ENCODE results near the gene PMM2.

PMM2 gene

GRCh38 chr16:8819411-8820034 lies 21.9 kb downstream of the PMM2 start:
- CTCF ChIA-PET: no interaction called here
- DNase-seq (ENCODE audit: extremely low spot score): no peak
- no peak for TF ChIP-seq BHLHE40 (IDR thresholded peaks at IDR 0.05; ENCODE audit: borderline replicate concordance)
- no peak for TF ChIP-seq FOXK2 (IDR thresholded peaks at IDR 0.05)
- TF ChIP-seq FOXM1 (IDR thresholded peaks at IDR 0.05; ENCODE audit: borderline replicate concordance): no peak
- TF ChIP-seq ZNF384 (IDR thresholded peaks at IDR 0.05): no peak
- no peak for TF ChIP-seq NFRKB (IDR thresholded peaks at IDR 0.05)
- TF ChIP-seq PKNOX1 (IDR thresholded peaks at IDR 0.05): no peak
- no peak for TF ChIP-seq ELF4 (IDR thresholded peaks at IDR 0.05)
- no peak for TF ChIP-seq SP1 (IDR thresholded peaks at IDR 0.05)
- no peak for TF ChIP-seq SUZ12 (IDR thresholded peaks at IDR 0.05)
- TF ChIP-seq LEF1 (IDR thresholded peaks at IDR 0.05; ENCODE audit: borderline replicate concordance): no peak
- no peak for TF ChIP-seq ARNT (IDR thresholded peaks at IDR 0.05)
- no peak for TF ChIP-seq CTBP1 (IDR thresholded peaks at IDR 0.05; ENCODE audit: borderline replicate concordance)
- no peak for TF ChIP-seq TARDBP (IDR thresholded peaks at IDR 0.05)
- TF ChIP-seq FOXA1 (IDR thresholded peaks at IDR 0.05): no peak
- no peak for TF ChIP-seq L3MBTL2 (conservative IDR thresholded peaks at IDR 0.05)
- no peak for TF ChIP-seq HDGF (IDR thresholded peaks at IDR 0.05; ENCODE audit: borderline replicate concordance)
- POLR2A ChIA-PET: no interaction called here

DNA sequence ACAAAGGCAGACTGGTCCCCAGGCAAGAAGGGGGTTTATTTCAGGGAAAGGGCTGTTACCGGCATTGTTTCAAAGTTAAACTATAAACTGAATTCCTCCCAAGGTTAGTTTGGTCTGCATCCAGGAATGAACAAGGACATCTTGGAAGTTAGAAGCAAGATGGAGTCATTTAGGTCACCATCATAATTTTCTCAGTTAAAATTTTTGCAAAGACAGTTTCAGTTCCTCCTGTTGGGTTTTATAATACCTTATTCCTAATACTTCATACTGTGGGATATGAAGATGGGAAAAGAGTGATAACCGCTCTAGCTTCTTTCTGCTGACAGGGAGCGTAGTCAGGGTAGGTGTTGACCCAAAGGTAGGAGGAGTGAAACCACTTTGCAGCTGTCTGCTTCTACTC lies 24.8 kb downstream of the PMM2 start:
- TF ChIP-seq TARDBP (IDR thresholded peaks at IDR 0.05): no peak
- TF ChIP-seq PKNOX1 (IDR thresholded peaks at IDR 0.05): no peak
- no peak for TF ChIP-seq SUZ12 (IDR thresholded peaks at IDR 0.05)
- no peak for TF ChIP-seq ELF4 (IDR thresholded peaks at IDR 0.05)
- no peak for TF ChIP-seq LEF1 (IDR thresholded peaks at IDR 0.05; ENCODE audit: borderline replicate concordance)
- no peak for TF ChIP-seq BHLHE40 (IDR thresholded peaks at IDR 0.05; ENCODE audit: borderline replicate concordance)
- TF ChIP-seq FOXK2 (IDR thresholded peaks at IDR 0.05): no peak
- no peak for TF ChIP-seq SP1 (IDR thresholded peaks at IDR 0.05)
- TF ChIP-seq CTBP1 (IDR thresholded peaks at IDR 0.05; ENCODE audit: borderline replicate concordance): no peak
- TF ChIP-seq L3MBTL2 (conservative IDR thresholded peaks at IDR 0.05): no peak
- no peak for TF ChIP-seq NFRKB (IDR thresholded peaks at IDR 0.05)
- no peak for TF ChIP-seq FOXM1 (IDR thresholded peaks at IDR 0.05; ENCODE audit: borderline replicate concordance)
- DNase-seq (ENCODE audit: extremely low spot score): no peak
- ChIA-PET CTCF (interaction anchor here (0.8 kb wide), 1 partner anchor 58 kb away, joined by 3 read pairs; no protein-coding TSS in a partner anchor), POLR2A (interaction anchor here (1.1 kb wide), 1 partner anchor 46 kb away, joined by 3 read pairs; the partner anchor contains the start of gene CARHSP1)

- CTCF ChIA-PET: no interaction called here
- DNase-seq (ENCODE audit: extremely low spot score): no peak
- POLR2A ChIA-PET: no interaction called here
- no peak for TF ChIP-seq L3MBTL2 (conservative IDR thresholded peaks at IDR 0.05)
- TF ChIP-seq NFRKB (IDR thresholded peaks at IDR 0.05): no peak
- TF ChIP-seq BHLHE40 (IDR thresholded peaks at IDR 0.05; ENCODE audit: borderline replicate concordance): no peak
- TF ChIP-seq SUZ12 (IDR thresholded peaks at IDR 0.05): no peak
- TF ChIP-seq ELF4 (IDR thresholded peaks at IDR 0.05): no peak
- TF ChIP-seq SP1 (IDR thresholded peaks at IDR 0.05): no peak
- TF ChIP-seq FOXM1 (IDR thresholded peaks at IDR 0.05; ENCODE audit: borderline replicate concordance): no peak
- no peak for TF ChIP-seq ZNF384 (IDR thresholded peaks at IDR 0.05)
- no peak for TF ChIP-seq HDGF (IDR thresholded peaks at IDR 0.05; ENCODE audit: borderline replicate concordance)
- TF ChIP-seq TARDBP (IDR thresholded peaks at IDR 0.05): no peak
- TF ChIP-seq FOXA1 (IDR thresholded peaks at IDR 0.05): no peak
- TF ChIP-seq FOXK2 (IDR thresholded peaks at IDR 0.05): no peak
- no peak for TF ChIP-seq PKNOX1 (IDR thresholded peaks at IDR 0.05)
- TF ChIP-seq LEF1 (IDR thresholded peaks at IDR 0.05; ENCODE audit: borderline replicate concordance): no peak
- TF ChIP-seq CTBP1 (IDR thresholded peaks at IDR 0.05; ENCODE audit: borderline replicate concordance): no peak
Observed at GRCh38 chr16:8826278-8826879, 28.7 kb downstream of the PMM2 start.

GRCh38 chr16:8828541-8829165 lies 31.0 kb downstream of the PMM2 start:
- ChIA-PET POLR2A (no interaction called here), CTCF (no interaction called here)
- no peak for TF ChIP-seq ARNT (IDR thresholded peaks at IDR 0.05)
- DNase-seq (ENCODE audit: extremely low spot score): no peak

- ChIA-PET CTCF (no interaction called here), POLR2A (no interaction called here)
- no peak for DNase-seq (ENCODE audit: extremely low spot score)
- no peak for TF ChIP-seq NFRKB (IDR thresholded peaks at IDR 0.05)
- TF ChIP-seq ZNF384 (IDR thresholded peaks at IDR 0.05): no peak
- TF ChIP-seq SUZ12 (IDR thresholded peaks at IDR 0.05): no peak
- no peak for TF ChIP-seq TARDBP (IDR thresholded peaks at IDR 0.05)
- TF ChIP-seq CTBP1 (IDR thresholded peaks at IDR 0.05; ENCODE audit: borderline replicate concordance): no peak
- no peak for TF ChIP-seq SP1 (IDR thresholded peaks at IDR 0.05)
- no peak for TF ChIP-seq FOXM1 (IDR thresholded peaks at IDR 0.05; ENCODE audit: borderline replicate concordance)
- TF ChIP-seq L3MBTL2 (conservative IDR thresholded peaks at IDR 0.05): no peak
- TF ChIP-seq LEF1 (IDR thresholded peaks at IDR 0.05; ENCODE audit: borderline replicate concordance): no peak
- no peak for TF ChIP-seq ARNT (IDR thresholded peaks at IDR 0.05)
- TF ChIP-seq ELF4 (IDR thresholded peaks at IDR 0.05): no peak
- no peak for TF ChIP-seq FOXK2 (IDR thresholded peaks at IDR 0.05)
- TF ChIP-seq BHLHE40 (IDR thresholded peaks at IDR 0.05; ENCODE audit: borderline replicate concordance): no peak
- no peak for TF ChIP-seq PKNOX1 (IDR thresholded peaks at IDR 0.05)
- TF ChIP-seq FOXA1 (IDR thresholded peaks at IDR 0.05): no peak
Observed at GRCh38 chr16:8831450-8831849, 33.8 kb downstream of the PMM2 start.
